Muscle layer of duodenum (tissue), 2 donors: Measurements from ENCODE around the gene HOXB7.

Source experiments
- H3K27ac ChIP-seq: one replicate; pipeline ENCODE4 v1.7.0; 2013; ENCODE audit warnings: mild to moderate bottlenecking, low read length
- H3K27me3 ChIP-seq: one replicate; pipeline ENCODE4 v1.7.0; 2013; ENCODE audit warnings: low read depth, mild to moderate bottlenecking, control low read depth, low read length
- H3K36me3 ChIP-seq, 2 donors: one replicate each; pipeline ENCODE4 v1.7.0; 2013; ENCODE audit warnings: low read length in 2 of 2, control low read depth in 1 of 2, mild to moderate bottlenecking in 1 of 2; ENCODE audit not compliant: insufficient read depth in 2 of 2, control insufficient read depth in 1 of 2
- H3K4me1 ChIP-seq, 2 donors: one replicate each; pipeline ENCODE4 v1.7.0; 2013; ENCODE audit warnings: low read length in 2 of 2, mild to moderate bottlenecking in 2 of 2, control low read depth in 1 of 2, moderate library complexity in 1 of 2; ENCODE audit not compliant: insufficient read depth in 2 of 2, control insufficient read depth in 1 of 2
- H3K4me3 ChIP-seq, 2 donors: one replicate each; pipeline ENCODE4 v1.7.0; 2013; ENCODE audit warnings: low read length in 2 of 2, low read depth in 1 of 2, mild to moderate bottlenecking in 1 of 2
- H3K9me3 ChIP-seq, 2 donors: one replicate each; pipeline ENCODE4 v1.7.0; 2013; ENCODE audit warnings: low read length in 2 of 2, control low read depth in 1 of 2, mild to moderate bottlenecking in 1 of 2; ENCODE audit not compliant: control insufficient read depth in 1 of 2
- donor health status: healthy.

Gene HOXB7

GRCh38 chr17:48570325-48571023 is 40.3 kb downstream of the HOXB7 start:
- H3K27me3 ChIP-seq, result peaks cover 19% of the 10 kb centered on the region
- peak overlapping the region; percentile 55 to 62 for H3K4me3 ChIP-seq

DNA sequence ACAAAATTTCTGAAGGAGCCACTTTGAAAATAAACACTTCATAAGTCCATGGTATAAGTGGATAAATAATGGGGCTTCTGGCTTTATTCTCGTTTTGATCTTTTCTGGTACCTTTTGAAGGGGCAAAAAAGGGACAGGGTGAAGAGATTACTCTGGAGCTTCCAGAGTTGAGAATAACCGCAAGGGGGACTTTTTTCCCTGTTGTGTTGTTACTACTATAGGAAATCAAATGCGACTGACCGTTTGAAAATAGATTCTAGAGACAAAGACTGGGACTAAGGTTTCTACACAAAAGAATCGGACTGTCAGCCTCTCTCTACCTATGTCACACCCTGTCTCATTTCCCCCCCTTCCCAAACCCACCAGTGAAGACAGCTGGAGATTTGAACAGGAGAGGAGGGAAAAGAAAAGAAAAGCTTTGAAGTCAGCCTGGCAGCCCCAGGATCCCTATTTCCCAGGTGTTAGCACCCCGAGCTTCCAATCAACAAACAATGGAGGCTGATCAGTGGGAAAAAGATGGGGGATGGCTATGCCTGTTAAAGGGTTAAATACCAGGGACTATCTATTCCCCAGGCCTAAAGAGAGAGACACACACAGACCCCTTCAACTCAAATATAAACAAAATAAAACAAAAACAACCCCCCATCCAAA is 41.0 kb downstream of the HOXB7 start:
- Histone ChIP-seq H3K4me3 (peak overlapping the region; percentile 55 to 62), H3K27me3 (peaks cover 24% of the 10 kb centered on the region), H3K4me1 (peaks cover 28 to 74% of the 10 kb centered on the region in 2 donors), H3K36me3 (no peaks in the 10 kb centered on the region), H3K27ac (peak overlapping the region; percentile 90), H3K9me3 (no peaks in the 10 kb centered on the region)

More at GRCh38 chr17:48570325-48571023, 40.3 kb downstream of the HOXB7 start:
- Histone ChIP-seq H3K27ac (peak overlapping the region; percentile 90), H3K9me3 (no peaks in the 10 kb centered on the region), H3K36me3 (no peaks in the 10 kb centered on the region), H3K4me1 (peaks cover 23 to 76% of the 10 kb centered on the region in 2 donors)

DNA sequence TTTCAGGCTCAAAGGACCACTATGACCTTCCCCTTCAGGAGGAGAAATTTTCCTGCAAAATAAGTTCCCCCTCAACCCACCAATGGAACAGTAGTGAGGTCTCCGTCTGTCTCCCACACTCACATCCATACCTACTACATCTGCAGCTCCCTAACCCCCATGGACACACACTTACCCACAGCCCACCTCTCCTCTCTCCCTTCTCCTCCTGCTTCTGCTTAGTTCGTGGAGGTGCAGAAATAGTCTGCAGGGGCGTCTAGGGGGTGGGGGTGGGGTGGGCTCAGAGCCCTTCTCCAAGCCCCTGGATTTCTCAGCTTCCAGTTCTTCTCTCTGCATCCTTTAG is 41.6 kb downstream of the HOXB7 start:
- H3K4me3 ChIP-seq, result peak overlapping the region; percentile 51 to 55
- no peaks in the 10 kb centered on the region for H3K36me3 ChIP-seq
- H3K9me3 ChIP-seq, result no peaks in the 10 kb centered on the region
- peaks cover 25 to 68% of the 10 kb centered on the region in 2 donors for H3K4me1 ChIP-seq
- H3K27me3 ChIP-seq, result peaks cover 24% of the 10 kb centered on the region
- H3K27ac ChIP-seq, result peak overlapping the region; percentile 90

DNA sequence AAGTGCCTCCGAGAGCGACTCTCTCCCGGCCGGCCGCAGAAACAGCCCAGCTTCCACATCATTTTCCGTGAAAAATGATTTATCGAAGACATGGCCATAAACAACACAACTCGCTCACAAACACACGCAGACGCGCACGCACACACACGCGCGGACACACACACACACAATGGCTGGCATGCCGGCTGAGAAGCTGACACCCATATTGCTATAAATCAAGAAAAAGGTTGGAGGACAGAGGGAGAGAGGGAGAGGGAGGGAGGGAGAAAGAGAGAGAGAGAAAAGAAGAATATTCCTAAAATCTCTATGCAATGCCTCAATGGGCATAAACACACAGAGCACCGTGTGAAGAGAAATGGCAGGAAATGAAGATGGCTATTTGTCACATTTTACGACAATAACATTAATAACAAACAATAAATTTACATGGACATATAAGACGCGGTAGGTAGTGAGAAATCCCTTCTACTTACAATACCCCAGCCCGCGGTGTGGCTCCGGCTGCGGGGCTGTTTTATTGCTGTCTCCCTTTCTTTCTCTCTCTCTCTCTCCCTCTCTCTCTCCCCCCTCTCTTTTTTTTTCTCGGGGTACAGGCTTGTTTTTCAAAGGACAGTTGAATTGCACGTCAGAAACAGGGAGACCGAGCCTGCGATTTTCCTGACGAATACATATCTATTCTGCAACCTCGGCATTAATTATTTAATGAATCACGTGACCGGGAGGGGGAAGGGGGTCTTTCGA is 42.1 kb downstream of the HOXB7 start:
- Histone ChIP-seq H3K27ac (peak overlapping the region; percentile 90), H3K36me3 (no peaks in the 10 kb centered on the region), H3K4me1 (peaks cover 26 to 68% of the 10 kb centered on the region in 2 donors), H3K4me3 (peak overlapping the region; percentile 51 to 55), H3K9me3 (no peaks in the 10 kb centered on the region), H3K27me3 (peaks cover 24% of the 10 kb centered on the region)

DNA sequence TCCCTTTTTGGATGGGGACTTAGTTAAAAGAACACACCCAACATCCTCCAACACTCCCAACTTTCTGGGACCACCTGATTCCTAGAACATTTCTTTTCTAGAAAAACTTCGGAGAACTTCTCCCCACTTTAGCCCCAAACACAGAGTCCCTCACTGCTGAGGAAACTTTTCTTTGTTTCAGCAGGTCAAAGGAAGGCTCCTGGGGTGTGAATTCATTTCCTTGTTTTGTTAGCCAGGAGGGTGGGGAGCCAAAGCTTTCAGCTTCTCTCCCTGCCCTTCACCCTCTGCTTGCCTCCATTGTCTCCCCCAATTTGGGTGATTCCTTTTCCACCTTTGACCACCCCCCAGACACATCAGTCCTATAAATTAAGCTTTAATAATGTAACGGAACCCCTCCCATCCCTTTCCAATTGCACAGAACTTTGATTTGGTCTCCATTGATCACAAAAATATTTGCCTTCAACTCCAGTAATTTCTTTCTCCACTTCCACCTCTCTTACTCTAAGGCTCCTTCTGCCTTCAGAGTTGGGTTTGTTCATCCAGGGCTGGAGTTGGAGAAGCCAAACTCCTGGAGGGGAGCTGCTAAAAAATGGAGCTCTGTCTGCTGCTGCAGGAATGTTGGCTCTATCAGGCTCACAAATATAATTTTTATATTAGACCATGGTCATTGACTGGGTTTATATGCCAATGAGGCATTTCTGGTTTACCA is 43.0 kb downstream of the HOXB7 start:
- H3K27me3 ChIP-seq, result peaks cover 26% of the 10 kb centered on the region
- H3K4me3 ChIP-seq, result peak overlapping the region; percentile 51 to 55
- H3K36me3 ChIP-seq, result no peaks in the 10 kb centered on the region
- H3K27ac ChIP-seq, result peak overlapping the region; percentile 90
- no peaks in the 10 kb centered on the region for H3K9me3 ChIP-seq
- peaks cover 34 to 73% of the 10 kb centered on the region in 2 donors for H3K4me1 ChIP-seq

DNA sequence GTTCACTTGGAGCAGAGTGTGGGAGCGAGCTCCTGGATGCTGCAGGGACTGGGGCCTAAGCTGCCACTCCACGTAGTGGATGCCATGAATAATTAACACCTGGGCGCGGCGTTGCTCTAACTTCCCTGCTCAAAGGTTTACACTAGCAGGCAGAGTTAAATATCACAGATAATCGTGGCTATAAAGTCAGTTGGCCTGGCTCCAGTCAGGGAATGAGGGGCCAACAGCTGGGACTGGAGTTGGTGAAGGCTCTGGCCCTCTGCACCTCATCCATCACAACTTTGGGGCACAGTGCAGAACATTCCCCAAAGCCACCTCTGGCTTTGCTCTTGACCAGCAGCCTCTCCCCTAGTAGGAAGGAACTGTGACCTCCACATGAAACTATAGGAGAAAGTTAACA is 43.6 kb downstream of the HOXB7 start:
- Histone ChIP-seq H3K4me3 (peak overlapping the region in 1 of 2 donors; percentile 37), H3K27me3 (peaks cover 30% of the 10 kb centered on the region), H3K9me3 (no peaks in the 10 kb centered on the region), H3K4me1 (peaks cover 35 to 72% of the 10 kb centered on the region in 2 donors), H3K27ac (peak overlapping the region; percentile 90), H3K36me3 (no peaks in the 10 kb centered on the region)

DNA sequence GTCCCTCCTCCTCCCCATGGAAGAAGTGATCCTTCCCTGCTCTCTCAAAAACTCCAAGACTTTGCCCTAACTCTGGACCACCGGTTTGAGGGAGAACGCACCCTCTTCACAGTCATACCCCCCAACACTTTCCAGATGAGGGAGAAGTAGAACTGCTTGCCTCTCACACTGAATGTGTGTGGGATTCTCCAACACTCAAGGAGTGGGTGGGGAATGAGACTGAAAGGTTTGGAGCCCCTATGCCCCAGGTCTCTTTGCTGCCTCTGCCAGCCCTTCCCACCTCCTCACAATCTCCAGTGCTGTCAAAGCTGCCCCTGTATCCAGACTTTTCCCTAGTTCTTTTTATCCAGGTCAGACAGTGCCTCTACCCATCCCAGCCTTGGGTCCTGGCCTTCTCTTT is 44.1 kb downstream of the HOXB7 start:
- Histone ChIP-seq H3K27me3 (peaks cover 30% of the 10 kb centered on the region), H3K4me3 (peak overlapping the region in 1 of 2 donors; percentile 37), H3K9me3 (no peaks in the 10 kb centered on the region), H3K36me3 (no peaks in the 10 kb centered on the region), H3K4me1 (peaks cover 35 to 72% of the 10 kb centered on the region in 2 donors), H3K27ac (peak overlapping the region; percentile 90)

DNA sequence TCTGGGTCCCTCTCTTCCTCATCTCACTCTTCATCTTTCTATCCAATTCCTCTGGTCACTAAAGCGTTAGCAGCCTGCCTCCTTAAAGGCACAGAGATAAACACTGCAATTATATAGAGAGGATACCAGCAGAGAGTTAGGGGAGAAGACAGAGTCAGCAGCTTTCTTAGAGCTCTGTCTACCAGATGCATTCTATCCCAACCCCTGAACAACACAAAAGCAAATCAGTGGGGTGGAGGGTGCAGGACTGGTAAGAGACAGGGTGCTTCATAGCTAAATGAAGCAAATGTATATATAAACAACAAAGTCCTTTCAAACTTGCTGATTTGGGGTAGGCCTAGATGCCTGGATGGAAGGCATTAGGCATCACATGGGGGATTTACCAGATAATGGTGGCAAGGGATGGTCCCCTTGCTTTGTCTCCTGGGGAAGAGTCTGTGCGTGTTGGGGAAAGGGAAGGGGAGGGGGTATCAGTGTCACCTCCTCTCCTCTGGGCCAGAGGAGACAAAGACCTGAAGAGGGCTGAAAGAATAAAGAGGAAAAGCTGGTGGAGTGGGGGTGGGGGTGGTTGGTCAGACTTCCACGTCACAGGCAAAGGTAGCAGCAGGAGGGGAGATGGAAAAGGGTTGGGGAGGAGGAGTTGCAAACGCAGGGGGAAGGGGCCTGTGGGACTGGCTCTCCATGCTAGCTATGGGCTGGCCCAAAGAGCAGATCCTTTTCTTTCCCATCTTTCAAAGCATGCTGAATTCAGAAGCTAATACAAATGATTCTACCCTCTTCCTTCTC is 44.7 kb downstream of the HOXB7 start:
- no peaks in the 10 kb centered on the region for H3K9me3 ChIP-seq
- peaks cover 35 to 78% of the 10 kb centered on the region in 2 donors for H3K4me1 ChIP-seq
- H3K27ac ChIP-seq, result peak overlapping the region; percentile 90
- H3K4me3 ChIP-seq, result peak overlapping the region in 1 of 2 donors; percentile 37
- H3K27me3 ChIP-seq, result peaks cover 30% of the 10 kb centered on the region
- no peaks in the 10 kb centered on the region for H3K36me3 ChIP-seq

DNA sequence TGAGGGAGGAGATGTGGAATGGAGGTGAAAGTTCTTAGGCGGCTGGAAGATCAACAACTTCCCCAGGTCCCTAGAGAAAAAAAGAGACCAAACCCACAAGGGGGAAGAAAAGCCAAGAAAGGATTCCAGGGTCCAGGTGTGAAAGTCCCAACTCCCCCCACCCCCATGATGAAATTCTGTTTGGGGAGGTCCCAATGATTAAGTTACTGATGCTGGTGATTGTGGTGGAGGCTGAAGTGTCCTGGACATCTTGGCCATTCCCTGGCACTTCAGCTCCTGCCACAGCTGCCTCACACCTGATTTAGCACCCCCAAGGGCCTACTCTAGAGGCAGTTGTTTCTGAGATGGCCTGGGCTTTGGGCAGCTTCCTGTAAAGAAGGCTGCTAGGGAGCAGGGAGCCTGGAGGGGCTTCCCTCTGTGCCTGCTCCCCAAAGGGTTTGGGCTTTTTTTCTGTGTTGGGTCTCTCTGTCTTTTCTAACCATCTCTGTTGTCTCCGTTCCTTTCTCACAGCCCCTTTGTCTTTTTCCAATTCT is 45.7 kb downstream of the HOXB7 start:
- Histone ChIP-seq H3K4me1 (peaks cover 40 to 84% of the 10 kb centered on the region in 2 donors), H3K27ac (peak overlapping the region; percentile 87), H3K9me3 (no peaks in the 10 kb centered on the region), H3K4me3 (peak overlapping the region; percentile 56 to 58), H3K27me3 (peaks cover 30% of the 10 kb centered on the region), H3K36me3 (no peaks in the 10 kb centered on the region)
